Neutrophil (primary cell): Measurements from ENCODE around the gene RIBC2.
A peak's percentile ranks its signal among the peaks of the same experiment; 100 is the strongest.
"Not testable (repeated sequence)": the region's sequence is repeated elsewhere in the genome, so short reads cannot be mapped to it uniquely, and the experiment has no call there.

Source experiments
- H3K27ac ChIP-seq: fragments of 200-600 bp; sonication (generic); 2 replicates; pipeline ENCODE4 v1.5.1; 2016; ENCODE audit warnings: mild to moderate bottlenecking, moderate library complexity
- H3K27me3 ChIP-seq: fragments of 200-600 bp; sonication (generic); 2 replicates; pipeline ENCODE4 v1.6.0; 2016; ENCODE audit warnings: mild to moderate bottlenecking
- H3K36me3 ChIP-seq: fragments of 200-600 bp; sonication (generic); 2 replicates; pipeline ENCODE4 v1.5.1; 2017
- H3K4me1 ChIP-seq, 2 experiments: fragments of 200-600 bp in 1 of 2; sonication (generic) in 1 of 2; 1 replicate in 1 of 2; 2 replicates in 1 of 2; pipeline versions ENCODE4 v1.5.1 to v1.6.1; 2013 to 2016; ENCODE audit warnings: low read depth in 1 of 2, low read length in 1 of 2, mild to moderate bottlenecking in 1 of 2, moderate library complexity in 1 of 2; ENCODE audit not compliant: control insufficient read depth in 1 of 2, insufficient read depth in 1 of 2
- H3K4me3 ChIP-seq, 2 experiments: fragments of 200-600 bp in 1 of 2; sonication (generic) in 1 of 2; 1 replicate in 1 of 2; 2 replicates in 1 of 2; pipeline ENCODE4 v1.5.1; 2013 to 2016; ENCODE audit warnings: low read depth in 1 of 2, low read length in 1 of 2, mild to moderate bottlenecking in 1 of 2, moderate library complexity in 1 of 2
- H3K9me3 ChIP-seq: fragments of 200-600 bp; sonication (generic); 2 replicates; pipeline ENCODE4 v1.5.1; 2016
- TF ChIP-seq, protein P1 (sequence below): fragments of 200-600 bp; sonication (generic); IDR thresholded peaks from 2 replicates; pipeline ENCODE4 v1.5.1; 2016; ENCODE audit warnings: antibody characterized with exemption

Gene RIBC2

GRCh38 chr22:45413368-45414211, at the start of gene RIBC2, which contains the start of gene SMC1B:
Gene RIBC2, plus strand, starts transcription at chr22:45413693. Its CDS starts 194 bp downstream, at chr22:45413887.
Gene SMC1B, minus strand, starts transcription at chr22:45413599. Its CDS starts 32 bp downstream, at chr22:45413567.
- H3K27ac ChIP-seq: no peak within 1 kb of the TSS
- H3K4me3 ChIP-seq: peak within 1 kb of the TSS; percentile 12 to 47
- H3K27me3 ChIP-seq: peaks cover 9% of the 10 kb centered on the region
- H3K4me1 ChIP-seq: peaks cover 14 to 15% of the 10 kb centered on the region in 2 experiments
- TF ChIP-seq, protein P1, sequence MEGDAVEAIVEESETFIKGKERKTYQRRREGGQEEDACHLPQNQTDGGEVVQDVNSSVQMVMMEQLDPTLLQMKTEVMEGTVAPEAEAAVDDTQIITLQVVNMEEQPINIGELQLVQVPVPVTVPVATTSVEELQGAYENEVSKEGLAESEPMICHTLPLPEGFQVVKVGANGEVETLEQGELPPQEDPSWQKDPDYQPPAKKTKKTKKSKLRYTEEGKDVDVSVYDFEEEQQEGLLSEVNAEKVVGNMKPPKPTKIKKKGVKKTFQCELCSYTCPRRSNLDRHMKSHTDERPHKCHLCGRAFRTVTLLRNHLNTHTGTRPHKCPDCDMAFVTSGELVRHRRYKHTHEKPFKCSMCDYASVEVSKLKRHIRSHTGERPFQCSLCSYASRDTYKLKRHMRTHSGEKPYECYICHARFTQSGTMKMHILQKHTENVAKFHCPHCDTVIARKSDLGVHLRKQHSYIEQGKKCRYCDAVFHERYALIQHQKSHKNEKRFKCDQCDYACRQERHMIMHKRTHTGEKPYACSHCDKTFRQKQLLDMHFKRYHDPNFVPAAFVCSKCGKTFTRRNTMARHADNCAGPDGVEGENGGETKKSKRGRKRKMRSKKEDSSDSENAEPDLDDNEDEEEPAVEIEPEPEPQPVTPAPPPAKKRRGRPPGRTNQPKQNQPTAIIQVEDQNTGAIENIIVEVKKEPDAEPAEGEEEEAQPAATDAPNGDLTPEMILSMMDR: no peak
- peaks cover 6% of the 10 kb centered on the region for H3K36me3 ChIP-seq
- no peaks in the 10 kb centered on the region for H3K9me3 ChIP-seq

GRCh38 chr22:45366713-45367112, 46.8 kb upstream of the RIBC2 start:
- Histone ChIP-seq H3K27ac (no peak overlapping the region), H3K4me1 (no peaks in the 10 kb centered on the region)
- TF ChIP-seq, protein P1: no peak

GRCh38 chr22:45373592-45373991, 39.9 kb upstream of the RIBC2 start:
- not testable (repeated sequence) for H3K27me3 ChIP-seq, H3K9me3 ChIP-seq, H3K27ac ChIP-seq, H3K4me3 ChIP-seq, H3K36me3 ChIP-seq
- peaks cover 19% of the 10 kb centered on the region in 2 experiments for H3K4me1 ChIP-seq

More at GRCh38 chr22:45366713-45367112, 46.8 kb upstream of the RIBC2 start:
- Histone ChIP-seq H3K9me3 (no peaks in the 10 kb centered on the region), H3K36me3 (no peaks in the 10 kb centered on the region), H3K27me3 (peaks cover 5% of the 10 kb centered on the region), H3K4me3 (no peak overlapping the region)

GRCh38 chr22:45376009-45376408, 37.5 kb upstream of the RIBC2 start:
- H3K27me3 ChIP-seq: no peaks in the 10 kb centered on the region
- TF ChIP-seq, protein P1: no peak

GRCh38 chr22:45376703-45377102, 36.8 kb upstream of the RIBC2 start:
- no peaks in the 10 kb centered on the region for H3K9me3 ChIP-seq
- no peaks in the 10 kb centered on the region for H3K27me3 ChIP-seq
- H3K36me3 ChIP-seq: no peaks in the 10 kb centered on the region
- TF ChIP-seq, protein P1: no peak
- H3K4me3 ChIP-seq: peak overlapping the region in 1 of 2 experiments; percentile 19
- H3K4me1 ChIP-seq: peaks cover 19% of the 10 kb centered on the region in 2 experiments
- H3K27ac ChIP-seq: peak overlapping the region; percentile 68

More at GRCh38 chr22:45376009-45376408, 37.5 kb upstream of the RIBC2 start:
- Histone ChIP-seq H3K4me1 (peaks cover 19% of the 10 kb centered on the region in 2 experiments), H3K9me3 (no peaks in the 10 kb centered on the region), H3K4me3 (no peak overlapping the region), H3K27ac (peak overlapping the region; percentile 68), H3K36me3 (no peaks in the 10 kb centered on the region)

- Histone ChIP-seq H3K27me3 (no peaks in the 10 kb centered on the region), H3K36me3 (no peaks in the 10 kb centered on the region), H3K27ac (no peak overlapping the region), H3K4me3 (no peak overlapping the region), H3K4me1 (peaks cover 15 to 23% of the 10 kb centered on the region in 2 experiments), H3K9me3 (no peaks in the 10 kb centered on the region)
- TF ChIP-seq, protein P1: no peak
Observed at GRCh38 chr22:45381348-45381747, 32.1 kb upstream of the RIBC2 start.
